Measurements from ENCODE around the gene VDAC1. TPM values are rescaled to one million over a fixed set of nuclear protein-coding genes. Genes with fewer than 3 reads are reported as not detected.

The VDAC1 gene
- total RNA-seq, 1 experiment from 2014 or later = 334 TPM

- Mint-ChIP-seq H3K27ac (ENCODE audit: low read depth, unreplicated experiment) (no peak overlapping the region), H3K4me3 (ENCODE audit: unreplicated experiment) (no peak overlapping the region), H3K27me3 (ENCODE audit: insufficient read depth, unreplicated experiment) (no peaks in the 10 kb centered on the region), H3K4me1 (ENCODE audit: insufficient read depth, unreplicated experiment) (peaks cover 9% of the 10 kb centered on the region), H3K9me3 (ENCODE audit: unreplicated experiment) (no peaks in the 10 kb centered on the region), H3K36me3 (ENCODE audit: insufficient read depth, unreplicated experiment) (peaks cover 100% of the 10 kb centered on the region)
- DNase-seq (ENCODE audit: unreplicated experiment) = no peak
- CTCF ChIA-PET = interaction anchor here (0.6 to 8.6 kb wide), 6 partner anchors 12 to 1136 kb away, joined by 3 to 79 read pairs (median 43); partner anchors contain the start of gene C5orf15
- POLR2A ChIA-PET = interaction anchor here (0.7 to 4.1 kb wide), 5 partner anchors 11 to 24 kb away, joined by 3 to 22 read pairs (median 3); partner anchors contain the start of gene C5orf15
- no TSS peak for BruUV-seq (replicated peaks)
- no peak for TF ChIP-seq CTCF (IDR thresholded peaks at IDR 0.05; ENCODE audit: unreplicated experiment)
- intact Hi-C loops (cut with micrococcal nuclease) = no loop called here
These were observed 23.1 kb downstream of the VDAC1 start for GRCh38 chr5:133981714-133982113.

GRCh38 chr5:133980652-133981051, 24.1 kb downstream of the VDAC1 start:
- no TSS peak for BruUV-seq (replicated peaks)
- TF ChIP-seq CTCF (IDR thresholded peaks at IDR 0.05; ENCODE audit: unreplicated experiment) = no peak
- DNase-seq (ENCODE audit: unreplicated experiment) = no peak
- POLR2A ChIA-PET = interaction anchor here (0.7 to 4.1 kb wide), 4 partner anchors 11 to 887 kb away, joined by 3 to 22 read pairs (median 6); partner anchors contain the start of gene C5orf15
- intact Hi-C loops (cut with micrococcal nuclease) = no loop called here
- peaks cover 100% of the 10 kb centered on the region for H3K36me3 Mint-ChIP-seq (ENCODE audit: insufficient read depth, unreplicated experiment)
- H3K4me3 Mint-ChIP-seq (ENCODE audit: unreplicated experiment) = no peak overlapping the region
- CTCF ChIA-PET = interaction anchor here (0.7 to 8.6 kb wide), 13 partner anchors 7 to 932 kb away, joined by 3 to 79 read pairs (median 7); partner anchors contain the start of gene C5orf15
- no peaks in the 10 kb centered on the region for H3K27me3 Mint-ChIP-seq (ENCODE audit: insufficient read depth, unreplicated experiment)
- H3K9me3 Mint-ChIP-seq (ENCODE audit: unreplicated experiment) = no peaks in the 10 kb centered on the region
- H3K4me1 Mint-ChIP-seq (ENCODE audit: insufficient read depth, unreplicated experiment) = peaks cover 4% of the 10 kb centered on the region
- no peak overlapping the region for H3K27ac Mint-ChIP-seq (ENCODE audit: low read depth, unreplicated experiment)

GRCh38 chr5:133978943-133979342, 25.8 kb downstream of the VDAC1 start:
- no peak for DNase-seq (ENCODE audit: unreplicated experiment)
- Mint-ChIP-seq H3K36me3 (ENCODE audit: insufficient read depth, unreplicated experiment) (peaks cover 100% of the 10 kb centered on the region), H3K4me1 (ENCODE audit: insufficient read depth, unreplicated experiment) (no peaks in the 10 kb centered on the region), H3K27me3 (ENCODE audit: insufficient read depth, unreplicated experiment) (no peaks in the 10 kb centered on the region), H3K4me3 (ENCODE audit: unreplicated experiment) (no peak overlapping the region), H3K27ac (ENCODE audit: low read depth, unreplicated experiment) (no peak overlapping the region), H3K9me3 (ENCODE audit: unreplicated experiment) (no peaks in the 10 kb centered on the region)
- ChIA-PET CTCF (interaction anchor here (0.5 to 8.6 kb wide), 18 partner anchors 9 to 868 kb away, joined by 3 to 79 read pairs (median 4); partner anchors contain the start of gene C5orf15), POLR2A (interaction anchor here (0.7 to 4.1 kb wide), 5 partner anchors 9 to 26 kb away, joined by 3 to 22 read pairs (median 6); partner anchors contain the start of gene C5orf15)
- intact Hi-C loops (cut with micrococcal nuclease) = no loop called here
- BruUV-seq (replicated peaks) = no TSS peak
- no peak for TF ChIP-seq CTCF (IDR thresholded peaks at IDR 0.05; ENCODE audit: unreplicated experiment)

GRCh38 chr5:133977858-133978257, 26.9 kb downstream of the VDAC1 start:
- intact Hi-C loops (cut with micrococcal nuclease) = no loop called here
- Mint-ChIP-seq H3K27ac (ENCODE audit: low read depth, unreplicated experiment) (peak overlapping the region; percentile 49), H3K4me3 (ENCODE audit: unreplicated experiment) (no peak overlapping the region), H3K27me3 (ENCODE audit: insufficient read depth, unreplicated experiment) (no peaks in the 10 kb centered on the region), H3K9me3 (ENCODE audit: unreplicated experiment) (no peaks in the 10 kb centered on the region), H3K4me1 (ENCODE audit: insufficient read depth, unreplicated experiment) (no peaks in the 10 kb centered on the region), H3K36me3 (ENCODE audit: insufficient read depth, unreplicated experiment) (peaks cover 100% of the 10 kb centered on the region)
- DNase-seq (ENCODE audit: unreplicated experiment) = no peak
- TF ChIP-seq CTCF (IDR thresholded peaks at IDR 0.05; ENCODE audit: unreplicated experiment) = no peak
- ChIA-PET POLR2A (interaction anchor here (1.3 to 4.1 kb wide), 2 partner anchors 8 to 9 kb away, joined by 5 to 22 read pairs; partner anchors contain the start of gene C5orf15), CTCF (interaction anchor here (1.0 to 8.6 kb wide), 4 partner anchors 13 to 554 kb away, joined by 3 to 79 read pairs (median 24); no protein-coding TSS in a partner anchor)
- BruUV-seq (replicated peaks) = no TSS peak
